Stimulated activated CD8-positive, alpha-beta memory T cell treated with anti-CD3 and anti-CD28 coated beads, Interleukin-4, amount 100 ng/mL, for 4 hours (primary cell): ENCODE data around the gene MBOAT1.
"Not testable (repeated sequence)": the region's sequence is repeated elsewhere in the genome, so short reads cannot be mapped to it uniquely, and the experiment has no call there.

Source experiments
- DNase-seq, 2 donors: peaks; one replicate each; pipeline ENCODE4 v3.0.0-alpha.2; 2020; ENCODE audit warnings: low read depth in 2 of 2, low spot score in 1 of 2

Gene MBOAT1, protein sequence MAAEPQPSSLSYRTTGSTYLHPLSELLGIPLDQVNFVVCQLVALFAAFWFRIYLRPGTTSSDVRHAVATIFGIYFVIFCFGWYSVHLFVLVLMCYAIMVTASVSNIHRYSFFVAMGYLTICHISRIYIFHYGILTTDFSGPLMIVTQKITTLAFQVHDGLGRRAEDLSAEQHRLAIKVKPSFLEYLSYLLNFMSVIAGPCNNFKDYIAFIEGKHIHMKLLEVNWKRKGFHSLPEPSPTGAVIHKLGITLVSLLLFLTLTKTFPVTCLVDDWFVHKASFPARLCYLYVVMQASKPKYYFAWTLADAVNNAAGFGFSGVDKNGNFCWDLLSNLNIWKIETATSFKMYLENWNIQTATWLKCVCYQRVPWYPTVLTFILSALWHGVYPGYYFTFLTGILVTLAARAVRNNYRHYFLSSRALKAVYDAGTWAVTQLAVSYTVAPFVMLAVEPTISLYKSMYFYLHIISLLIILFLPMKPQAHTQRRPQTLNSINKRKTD

DNA sequence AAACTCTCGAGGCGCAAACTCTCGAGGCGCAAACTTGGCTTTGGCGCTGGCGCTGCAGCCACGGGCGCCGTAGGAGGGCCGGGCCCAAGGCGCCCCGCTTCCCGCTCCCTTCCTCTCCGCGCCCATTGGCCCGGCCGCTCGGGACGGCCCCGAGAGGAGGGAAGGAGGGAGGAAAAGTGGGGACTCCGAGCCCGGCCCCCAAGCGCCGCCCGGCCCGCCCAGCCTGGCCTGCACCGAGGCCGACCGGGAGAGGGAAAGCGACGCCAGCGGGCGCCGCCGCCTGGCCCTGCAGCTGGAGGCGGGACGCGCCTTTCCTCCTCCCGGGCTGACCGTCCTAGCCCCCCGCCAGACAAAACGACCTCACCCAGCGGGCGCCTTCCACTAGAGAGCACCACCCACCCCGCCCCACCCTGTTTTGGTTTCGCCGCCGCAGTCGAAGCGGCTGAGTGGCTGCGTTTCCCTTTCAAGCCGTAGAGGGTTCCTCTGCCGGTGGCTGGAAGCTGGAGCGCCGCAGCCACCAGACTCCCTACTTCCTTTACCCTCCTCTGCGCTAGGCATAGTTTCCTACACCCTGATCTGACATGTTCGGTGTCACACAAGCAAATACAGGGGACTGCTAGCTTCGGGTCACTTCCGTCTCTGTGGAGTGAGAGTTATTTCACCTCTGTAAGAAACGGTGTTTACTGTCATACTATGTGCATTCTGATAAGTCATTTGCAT, at the start of gene MBOAT1:
Gene MBOAT1 (minus strand): TSS at position 78 of the 720 bp plus-strand sequence. CDS start 235 bp downstream, outside the sequence.
- peak; percentile 1 to 9 for DNase-seq

DNA sequence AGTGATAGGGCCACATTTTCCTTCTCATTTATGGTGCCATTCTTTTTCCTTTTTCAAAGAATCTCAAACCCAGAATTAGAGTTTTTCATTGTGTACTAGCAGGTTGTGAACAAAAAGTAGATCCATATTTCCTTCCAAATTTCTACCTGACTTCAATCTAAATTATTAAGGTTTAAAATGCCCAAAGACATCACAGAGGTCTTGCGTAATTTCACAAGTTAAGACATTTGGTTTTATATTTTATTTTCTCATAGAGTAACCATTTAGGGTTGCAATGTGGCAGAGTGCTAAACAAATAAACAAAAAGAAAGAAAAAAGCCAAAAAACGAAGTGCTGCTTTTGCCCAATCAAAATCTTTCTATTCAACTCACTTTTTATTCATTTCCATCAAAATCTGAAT, 49.4 kb upstream of the MBOAT1 start:
- DNase-seq: no peak

DNA sequence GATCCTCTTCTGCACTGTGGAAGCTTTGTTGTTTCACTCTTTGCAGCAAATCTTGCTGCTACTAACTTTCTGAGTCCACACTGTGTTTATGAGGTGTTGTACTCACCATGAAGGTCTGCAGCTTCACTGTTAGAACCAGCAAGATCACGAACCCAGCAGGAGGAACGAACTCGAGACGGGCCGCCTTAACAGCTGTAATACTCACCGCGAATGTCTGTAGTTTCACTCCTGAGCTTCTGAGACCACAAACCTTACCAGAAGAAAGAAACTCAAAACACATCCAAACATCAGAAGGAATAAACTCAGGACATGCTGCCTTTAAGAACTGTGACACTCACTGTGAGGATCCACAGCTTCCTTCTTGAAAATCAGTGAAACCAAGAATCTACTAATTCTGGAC, 48.1 kb upstream of the MBOAT1 start:
- DNase-seq: no peak

DNA sequence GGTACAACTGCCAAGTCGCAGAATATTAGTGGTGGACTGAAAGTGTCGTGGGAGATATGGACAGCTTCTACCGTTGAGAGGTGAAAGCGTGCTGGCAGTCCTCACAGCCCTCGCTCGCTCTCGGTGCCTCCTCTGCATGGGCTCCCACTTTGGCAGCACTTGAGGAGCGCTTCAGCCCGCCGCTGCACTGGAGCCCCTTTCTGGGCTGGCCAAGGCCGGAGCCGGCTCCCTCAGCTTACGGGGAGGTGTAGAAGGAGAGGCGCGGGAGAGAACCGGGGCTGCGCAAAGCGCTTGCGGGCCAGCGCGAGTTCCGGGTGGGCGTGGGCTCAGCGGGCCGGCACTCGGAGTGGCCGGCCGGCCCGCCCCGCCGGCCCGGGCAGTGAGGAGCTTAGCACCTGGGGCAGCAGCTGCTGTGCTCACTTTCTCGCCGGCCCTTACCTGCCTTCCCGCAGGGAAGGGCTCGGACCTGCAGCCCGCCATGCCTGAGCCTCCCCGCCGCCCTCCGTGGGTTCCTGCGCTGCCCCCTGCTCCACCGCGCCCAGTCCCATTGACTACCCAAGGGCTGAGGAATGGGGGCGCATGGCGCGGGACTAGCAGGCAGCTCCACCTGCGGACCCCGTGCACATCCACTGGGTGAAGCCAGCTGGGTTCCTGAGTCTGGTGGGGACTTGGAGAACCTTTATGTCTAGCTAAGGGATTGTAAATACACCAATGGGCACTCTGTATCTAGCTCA, 47.2 kb upstream of the MBOAT1 start:
- DNase-seq: no peak

DNA sequence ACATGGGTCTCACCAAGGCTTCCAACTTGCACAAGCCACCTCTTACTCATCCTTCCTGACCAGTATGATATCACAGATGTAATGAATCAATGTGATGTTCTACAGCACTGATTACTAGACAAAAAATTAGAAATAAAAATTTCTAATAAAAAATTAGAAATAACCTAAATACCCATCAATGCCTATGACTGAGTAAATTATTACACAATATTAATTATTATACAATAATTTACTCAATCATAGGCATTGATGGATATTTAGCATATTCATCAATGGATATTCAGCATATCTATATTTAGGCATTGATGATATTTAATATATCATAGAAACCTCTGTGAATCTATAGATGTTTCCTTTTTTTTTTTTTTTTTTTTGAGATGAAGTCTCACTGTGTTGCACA, 43.2 kb upstream of the MBOAT1 start:
- DNase-seq: no peak

DNA sequence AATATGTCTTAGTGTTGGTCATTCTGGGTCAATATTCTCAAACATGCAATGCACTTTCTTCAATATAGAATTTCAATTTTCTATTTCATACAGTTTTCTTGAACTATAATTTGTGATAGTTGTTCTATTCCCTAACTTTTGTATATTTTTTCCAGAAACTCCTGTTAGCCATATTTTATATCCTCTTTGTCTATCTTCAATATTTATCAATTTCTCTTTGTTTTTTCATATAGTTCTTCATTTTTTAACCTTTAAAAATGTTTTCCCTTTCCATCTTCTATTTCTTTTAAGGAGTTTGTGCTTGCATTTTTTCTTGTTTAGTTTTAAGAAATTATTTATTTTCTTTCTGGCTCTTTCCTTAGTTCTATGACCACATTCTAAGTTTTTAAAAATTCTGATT, 42.0 kb upstream of the MBOAT1 start:
- DNase-seq: no peak

DNA sequence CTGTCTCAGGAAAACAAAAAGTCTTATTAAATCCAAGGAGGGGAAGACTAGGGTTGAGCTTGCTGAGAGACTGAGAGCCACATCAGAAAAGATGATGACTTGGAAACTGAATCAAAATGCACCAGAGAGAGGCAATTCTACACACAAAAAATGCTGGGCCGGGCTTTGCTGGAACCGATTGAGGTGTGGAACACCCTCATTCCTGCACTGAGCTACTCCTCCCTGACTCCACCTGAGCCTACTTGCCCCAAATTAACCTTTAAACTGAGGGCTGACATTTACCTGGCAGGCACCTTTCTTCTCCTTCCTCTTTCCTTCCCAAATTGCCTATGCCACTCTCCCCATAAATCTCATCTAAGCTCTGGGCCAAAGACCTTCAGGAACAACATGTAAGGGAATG, 40.8 kb upstream of the MBOAT1 start:
- DNase-seq: no peak

DNA sequence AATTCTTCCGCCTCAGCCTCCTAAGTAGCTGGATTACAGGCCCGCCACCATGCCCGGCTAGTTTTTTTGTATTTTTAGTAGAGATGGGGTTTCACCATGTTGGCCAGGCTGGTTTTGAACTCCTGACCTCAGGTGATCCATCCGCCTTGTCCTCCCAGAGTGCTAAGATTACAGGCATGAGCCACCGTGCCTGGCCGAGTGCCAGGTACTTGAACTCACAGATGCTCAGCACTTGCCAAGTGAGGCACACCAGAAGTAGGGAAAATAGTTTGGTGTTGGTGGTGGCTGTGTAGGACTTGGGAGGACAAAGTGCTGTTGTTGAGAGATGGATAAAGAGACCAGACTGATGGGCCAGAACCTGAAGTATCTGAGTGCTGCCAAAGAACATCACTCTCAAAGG, 40.0 kb upstream of the MBOAT1 start:
- DNase-seq: no peak

DNA sequence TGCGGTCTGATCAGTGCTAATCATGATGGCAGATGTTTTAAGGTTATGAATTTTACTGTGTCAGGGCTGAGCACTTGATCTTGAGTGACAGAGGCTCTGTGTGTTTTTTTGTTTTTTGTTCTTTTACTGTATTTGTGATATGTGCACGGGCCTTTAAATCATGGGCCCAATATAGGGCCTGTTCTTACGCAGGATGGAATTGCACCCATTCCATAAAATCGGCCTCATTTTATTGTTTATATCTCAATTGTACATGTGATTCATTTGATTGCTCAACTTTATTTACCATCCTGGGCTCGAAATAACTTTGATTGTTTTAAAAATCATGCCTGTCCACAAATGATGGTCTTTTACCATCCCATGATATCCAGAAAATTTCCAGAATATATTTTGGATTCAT, 39.3 kb upstream of the MBOAT1 start:
- DNase-seq: no peak

DNA sequence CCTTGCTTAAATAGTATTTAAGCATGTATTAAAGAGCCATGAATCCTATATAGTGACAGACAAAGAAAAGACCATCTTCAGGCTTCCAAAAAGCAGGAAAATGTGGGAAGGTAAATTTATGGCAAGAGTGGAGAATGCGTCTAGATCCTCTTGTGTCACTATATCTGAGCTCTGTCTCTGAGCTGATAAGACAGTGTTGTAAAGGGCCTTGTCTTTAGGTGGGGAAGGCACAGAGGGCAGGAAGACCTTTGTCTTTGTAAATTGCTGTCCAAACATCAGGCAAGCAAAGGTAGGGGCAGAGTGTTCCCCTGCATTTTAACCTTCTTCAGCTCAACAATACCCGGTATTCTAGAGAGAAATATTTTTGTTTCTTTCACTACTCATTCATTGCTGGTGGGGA, 33.9 kb upstream of the MBOAT1 start:
- DNase-seq: no peak

DNA sequence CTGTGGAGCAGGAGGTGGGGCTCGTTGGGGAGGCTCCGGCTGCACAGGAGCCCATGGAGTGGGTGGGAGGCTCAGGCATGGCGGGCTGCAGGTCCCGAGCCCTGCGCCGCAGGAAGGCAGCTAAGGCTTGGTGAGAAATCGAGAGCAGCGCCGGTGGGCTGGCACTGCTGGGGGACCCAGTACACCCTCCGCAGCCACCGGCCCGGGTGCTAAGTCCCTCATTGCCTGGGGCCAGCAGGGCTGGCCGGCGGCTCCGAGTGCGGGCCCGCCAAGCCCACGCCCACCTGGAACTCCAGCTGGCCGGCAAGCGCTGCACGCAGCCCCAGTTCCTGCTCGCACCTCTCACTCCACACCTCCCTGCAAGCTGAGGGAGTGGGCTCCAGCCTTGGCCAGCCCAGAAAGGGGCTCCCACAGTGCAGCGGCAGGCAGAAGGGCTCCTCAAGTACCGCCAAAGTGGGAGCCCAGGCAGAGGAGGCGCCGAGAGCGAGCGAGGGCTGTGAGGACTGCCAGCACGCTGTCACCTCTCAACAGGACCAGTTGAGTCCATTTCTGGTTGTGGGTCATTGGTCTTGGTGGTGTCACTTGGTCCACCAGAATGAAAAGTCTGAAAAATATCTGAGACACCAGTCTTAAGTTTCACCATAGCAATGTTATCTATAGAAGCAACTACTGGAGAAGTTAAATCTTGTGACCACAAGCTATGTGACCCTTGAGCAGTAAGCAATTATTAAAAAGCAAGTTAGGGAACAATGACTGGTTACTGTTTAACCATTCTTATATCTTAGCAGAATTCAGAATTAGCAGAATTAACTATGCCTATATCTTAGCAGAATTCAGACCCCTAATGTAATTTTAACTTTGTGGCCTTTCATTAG, 32.8 kb upstream of the MBOAT1 start:
- not testable (repeated sequence) for DNase-seq

DNA sequence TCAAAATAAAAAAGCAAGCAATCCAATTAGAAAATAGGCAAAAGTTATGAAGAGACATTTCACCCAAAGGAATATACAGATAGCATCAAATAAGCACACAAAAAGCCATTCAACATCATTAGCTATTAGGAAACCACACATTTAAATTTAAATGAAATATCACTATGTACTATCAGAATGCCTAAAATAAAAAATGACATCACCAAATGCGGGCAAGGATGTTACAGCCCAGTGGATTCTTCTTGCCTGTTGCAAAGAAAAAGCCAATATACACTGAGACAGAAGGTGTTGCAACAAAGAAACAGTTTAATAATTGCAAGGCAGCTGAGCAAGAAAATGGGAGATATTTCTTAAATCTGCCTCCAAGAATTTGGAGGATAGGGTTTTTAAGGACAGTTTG, 31.0 kb upstream of the MBOAT1 start:
- no peak for DNase-seq

DNA sequence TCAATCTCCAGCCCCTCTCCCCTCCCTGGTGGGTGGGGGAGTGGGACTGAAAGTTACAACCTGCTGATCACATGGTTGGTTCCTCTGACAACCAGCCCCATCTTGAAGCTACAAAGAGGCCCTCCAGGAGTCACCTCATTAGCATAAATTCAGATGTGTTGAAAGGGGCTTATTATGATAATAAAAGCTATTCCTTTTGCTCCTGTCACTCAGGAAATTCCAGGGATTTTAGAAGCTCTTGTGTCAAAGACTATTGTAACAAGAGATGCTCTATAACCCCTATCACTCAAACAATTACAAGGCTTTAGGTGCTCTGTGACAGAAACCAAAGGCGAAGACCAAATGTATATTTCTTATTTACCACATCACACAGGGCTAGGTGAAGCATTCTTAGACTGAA, 30.1 kb upstream of the MBOAT1 start:
- DNase-seq: no peak

DNA sequence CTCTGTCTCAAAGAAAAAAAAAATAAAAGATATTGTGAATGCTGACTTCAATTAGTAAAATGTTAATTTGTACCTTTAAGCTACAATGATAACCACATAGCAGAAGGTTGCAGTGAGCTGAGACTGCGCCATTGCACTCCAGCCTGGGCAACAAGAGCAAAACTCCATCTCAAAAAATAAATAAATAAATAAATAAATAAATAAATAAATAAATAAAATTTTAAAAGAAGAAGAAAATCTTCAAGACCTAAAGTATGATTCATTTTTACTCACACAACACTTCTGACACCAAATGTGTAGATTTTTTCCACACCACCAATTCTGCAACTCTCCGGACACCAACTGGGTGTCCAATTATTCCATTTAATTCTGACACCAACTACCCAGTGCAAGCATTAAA, 28.8 kb upstream of the MBOAT1 start:
- DNase-seq: no peak

DNA sequence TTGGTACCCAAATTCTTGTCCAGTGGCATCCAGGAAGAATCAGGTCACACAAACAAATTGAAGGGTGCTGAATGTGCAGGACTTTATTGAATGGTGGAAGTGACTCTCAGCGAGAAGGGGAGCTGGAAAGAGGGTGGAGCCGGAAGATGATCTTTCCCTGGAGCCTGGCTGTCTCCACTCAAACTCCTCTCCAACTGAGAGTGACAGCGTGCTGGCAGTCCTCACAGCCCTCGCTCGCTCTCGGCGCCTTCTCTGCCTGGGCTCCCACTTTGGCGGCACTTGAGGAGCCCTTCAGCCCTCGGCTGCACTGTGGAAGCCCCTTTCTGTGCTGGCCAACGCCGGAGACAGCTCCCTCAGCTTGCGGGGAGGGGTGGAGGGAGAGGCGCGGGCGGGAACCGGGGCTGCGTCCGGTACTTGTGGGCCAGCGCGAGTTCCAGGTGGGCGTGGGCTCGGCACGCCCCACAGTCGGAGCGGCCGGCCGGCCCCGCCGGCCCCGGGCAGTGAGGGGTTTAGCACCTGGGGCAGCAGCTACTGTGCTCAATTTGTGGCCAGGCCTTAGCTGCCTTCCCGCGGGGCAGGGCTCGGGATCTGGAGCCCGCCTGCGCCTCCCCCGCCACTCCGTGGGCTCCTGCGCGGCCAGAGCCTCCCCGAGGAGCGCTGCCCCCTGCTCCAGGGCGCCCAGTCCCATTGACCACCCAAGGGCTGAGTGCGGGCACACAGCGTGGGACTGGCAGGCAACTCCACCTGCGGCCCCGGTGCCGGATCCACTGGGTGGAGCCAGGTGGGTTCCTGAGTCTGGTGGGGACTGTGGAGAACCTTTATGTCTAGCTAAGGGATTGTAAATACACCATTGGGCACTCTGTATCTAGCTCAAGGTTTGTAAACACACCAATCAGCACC, 26.7 kb upstream of the MBOAT1 start:
- no peak for DNase-seq

DNA sequence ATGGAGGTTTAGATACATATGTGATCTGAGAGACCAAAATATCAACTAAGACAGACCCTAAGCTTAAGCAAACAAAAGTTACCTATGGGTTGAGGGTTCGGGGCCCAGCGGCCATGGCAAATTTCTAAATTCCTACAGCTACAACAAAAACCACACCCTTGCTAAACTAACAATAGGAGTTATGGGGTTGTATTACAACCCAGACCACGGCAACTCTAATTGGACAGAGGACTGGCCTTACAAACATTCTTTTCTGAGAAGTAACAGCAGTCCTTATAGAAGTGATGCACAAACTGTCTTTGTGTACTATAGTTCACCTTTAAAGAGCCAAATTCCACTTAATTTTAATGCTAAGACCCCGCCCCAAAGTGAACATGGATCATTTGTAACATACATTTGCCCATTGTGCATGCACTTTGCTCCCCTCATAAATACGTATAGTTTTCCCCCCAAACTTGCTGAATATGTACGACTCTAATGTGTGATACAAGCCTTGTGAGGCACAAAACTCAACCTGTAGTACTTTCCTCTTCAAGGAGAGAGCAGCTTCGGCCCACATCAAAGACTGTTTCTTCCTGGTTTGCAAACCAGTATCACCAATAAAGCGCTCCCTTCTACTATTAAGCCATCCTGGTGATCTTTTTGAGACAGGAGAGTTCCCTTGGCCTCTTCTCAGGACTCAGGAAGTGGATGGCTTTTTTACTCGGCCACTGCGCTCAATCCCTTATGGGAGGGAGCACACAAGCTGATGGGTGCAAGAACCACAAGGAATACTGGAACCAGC, 25.6 kb upstream of the MBOAT1 start:
- DNase-seq: no peak

DNA sequence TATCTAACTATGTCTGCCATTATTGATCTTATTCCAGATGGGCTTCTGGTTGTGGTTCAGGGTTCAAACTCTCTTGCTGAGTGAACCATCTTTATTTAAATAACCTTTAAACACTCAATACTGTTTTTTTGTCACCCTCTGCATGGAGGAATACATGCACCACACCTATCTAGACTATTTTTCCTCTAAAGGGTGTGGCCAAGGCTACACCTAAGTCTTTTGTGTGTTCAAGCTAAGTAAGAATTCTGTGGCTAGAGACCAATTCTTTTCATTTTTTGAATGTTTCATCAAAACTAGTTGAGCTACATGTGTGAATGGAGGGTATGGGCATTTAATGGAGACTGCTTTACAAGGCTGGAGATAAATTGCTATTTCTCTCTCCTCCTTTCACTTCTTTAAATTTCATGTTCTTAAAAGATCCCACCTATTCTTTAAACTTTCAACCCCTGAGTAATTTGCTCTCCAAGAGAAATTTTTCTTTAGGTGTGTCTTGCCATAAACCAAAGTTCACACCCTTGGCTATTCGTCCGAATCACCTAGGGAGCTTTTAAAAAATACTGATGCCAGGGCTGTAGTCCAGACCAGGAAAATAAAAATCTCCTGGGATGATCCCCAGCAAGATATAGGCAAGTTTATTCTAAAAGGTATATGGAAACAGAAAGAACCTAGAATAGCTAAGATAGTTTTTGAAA, 24.8 kb upstream of the MBOAT1 start:
- no peak for DNase-seq

DNA sequence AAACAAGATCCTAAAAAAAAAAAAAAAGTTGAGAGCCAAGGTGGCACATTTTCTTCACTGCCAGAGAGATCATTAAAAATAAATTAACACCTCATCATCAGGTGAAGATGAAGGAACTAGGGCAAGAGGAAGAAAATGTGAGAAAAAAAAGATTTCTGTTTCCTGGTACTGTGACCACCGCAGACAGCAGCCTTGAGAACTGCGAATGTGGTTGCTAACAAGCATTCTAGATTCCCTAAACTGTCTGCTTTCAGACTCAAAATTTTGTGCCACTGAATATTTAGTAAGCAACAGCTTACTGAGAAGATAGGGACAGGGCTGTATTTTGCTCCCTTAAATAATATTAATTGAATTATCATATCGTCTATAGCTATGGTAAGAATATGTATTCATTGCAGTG, 24.1 kb upstream of the MBOAT1 start:
- DNase-seq: no peak
